WERI-Rb-1 (cell line): Measurements from ENCODE around the gene KCNIP1.
"Not testable (repeated sequence)": the region's sequence is repeated elsewhere in the genome, so short reads cannot be mapped to it uniquely, and the experiment has no call there.

Experiments used
- DNase-seq: peaks from one replicate; pipeline ENCODE4 v3.0.0-alpha.2; 2020
- H3K27ac ChIP-seq: fragments of 250-450 bp; sonication (Bioruptor Pico); 2 replicates; pipeline ENCODE4 v1.5.1; 2020; ENCODE audit warnings: mild to moderate bottlenecking, moderate library complexity
- H3K27me3 ChIP-seq: fragments of 250-450 bp; sonication (Bioruptor Pico); 2 replicates; pipeline ENCODE4 v1.5.1; 2021; ENCODE audit warnings: mild to moderate bottlenecking, low read depth, moderate library complexity; ENCODE audit not compliant: insufficient read depth, severe bottlenecking
- H3K36me3 ChIP-seq: fragments of 250-450 bp; sonication (Bioruptor Pico); 2 replicates; pipeline ENCODE4 v1.5.1; 2020; ENCODE audit warnings: mild to moderate bottlenecking, moderate library complexity
- H3K4me3 ChIP-seq: 2 replicates; pipeline ENCODE4 v1.5.1; 2011; ENCODE audit warnings: low read depth, mild to moderate bottlenecking, control low read depth, low read length
- H3K9me3 ChIP-seq: fragments of 250-450 bp; sonication (Bioruptor Pico); 2 replicates; pipeline ENCODE4 v1.5.1; 2021; ENCODE audit warnings: mild to moderate bottlenecking, moderate library complexity; ENCODE audit not compliant: severe bottlenecking
- TF ChIP-seq, protein P1 (sequence below): IDR thresholded peaks from 2 replicates; pipeline ENCODE4 v1.5.1; 2011; ENCODE audit warnings: low read depth, mild to moderate bottlenecking, control low read depth, inconsistent platforms, low read length

KCNIP1 gene

DNA sequence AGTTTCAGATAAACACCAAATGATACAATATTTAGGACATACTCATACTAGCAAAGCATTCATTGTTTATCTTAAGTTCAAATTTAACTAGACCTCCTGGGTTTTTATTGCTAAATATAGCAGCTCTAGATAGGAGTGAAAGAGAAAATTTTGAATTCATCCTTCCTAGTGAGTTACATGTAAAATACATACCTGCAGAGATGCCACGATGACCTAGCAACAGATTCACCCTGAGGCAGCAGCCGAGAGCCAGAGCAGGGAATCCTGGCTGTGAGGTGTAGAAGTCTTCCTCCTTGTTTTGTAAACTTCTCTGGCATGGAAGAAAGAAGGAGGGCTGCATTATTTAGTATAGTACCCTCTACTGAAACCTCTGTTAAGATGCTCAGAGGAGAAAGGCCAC is 253.8 kb downstream of the KCNIP1 start:
- Histone ChIP-seq H3K27me3 (peaks cover 37% of the 10 kb centered on the region), H3K9me3 (no peaks in the 10 kb centered on the region), H3K27ac (no peak overlapping the region), H3K36me3 (no peaks in the 10 kb centered on the region), H3K4me3 (no peak overlapping the region)
- DNase-seq: no peak
- TF ChIP-seq, protein P1, sequence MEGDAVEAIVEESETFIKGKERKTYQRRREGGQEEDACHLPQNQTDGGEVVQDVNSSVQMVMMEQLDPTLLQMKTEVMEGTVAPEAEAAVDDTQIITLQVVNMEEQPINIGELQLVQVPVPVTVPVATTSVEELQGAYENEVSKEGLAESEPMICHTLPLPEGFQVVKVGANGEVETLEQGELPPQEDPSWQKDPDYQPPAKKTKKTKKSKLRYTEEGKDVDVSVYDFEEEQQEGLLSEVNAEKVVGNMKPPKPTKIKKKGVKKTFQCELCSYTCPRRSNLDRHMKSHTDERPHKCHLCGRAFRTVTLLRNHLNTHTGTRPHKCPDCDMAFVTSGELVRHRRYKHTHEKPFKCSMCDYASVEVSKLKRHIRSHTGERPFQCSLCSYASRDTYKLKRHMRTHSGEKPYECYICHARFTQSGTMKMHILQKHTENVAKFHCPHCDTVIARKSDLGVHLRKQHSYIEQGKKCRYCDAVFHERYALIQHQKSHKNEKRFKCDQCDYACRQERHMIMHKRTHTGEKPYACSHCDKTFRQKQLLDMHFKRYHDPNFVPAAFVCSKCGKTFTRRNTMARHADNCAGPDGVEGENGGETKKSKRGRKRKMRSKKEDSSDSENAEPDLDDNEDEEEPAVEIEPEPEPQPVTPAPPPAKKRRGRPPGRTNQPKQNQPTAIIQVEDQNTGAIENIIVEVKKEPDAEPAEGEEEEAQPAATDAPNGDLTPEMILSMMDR: no peak

DNA sequence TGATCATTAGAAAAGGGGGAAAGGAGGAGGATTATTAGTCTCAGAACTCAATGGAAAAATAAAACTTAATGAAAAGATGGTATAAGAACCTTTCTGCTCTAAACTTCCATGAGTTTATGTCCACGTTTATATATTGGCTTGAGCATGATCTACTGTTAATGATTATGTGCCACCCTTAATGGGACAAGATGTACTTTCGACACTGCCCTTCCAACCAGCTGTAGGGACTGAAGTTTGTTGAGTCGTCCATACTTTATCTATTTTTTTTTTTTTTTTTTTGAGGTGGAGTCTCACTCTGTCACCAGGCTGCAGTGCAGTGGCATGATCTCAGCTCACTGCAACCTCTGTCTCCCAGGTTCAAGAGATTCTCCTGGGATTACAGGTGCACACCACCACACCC is 254.7 kb downstream of the KCNIP1 start:
- Histone ChIP-seq H3K9me3 (no peaks in the 10 kb centered on the region), H3K27ac (no peak overlapping the region), H3K27me3 (peaks cover 37% of the 10 kb centered on the region), H3K4me3 (no peak overlapping the region), H3K36me3 (no peaks in the 10 kb centered on the region)
- DNase-seq: no peak
- TF ChIP-seq, protein P1: no peak

DNA sequence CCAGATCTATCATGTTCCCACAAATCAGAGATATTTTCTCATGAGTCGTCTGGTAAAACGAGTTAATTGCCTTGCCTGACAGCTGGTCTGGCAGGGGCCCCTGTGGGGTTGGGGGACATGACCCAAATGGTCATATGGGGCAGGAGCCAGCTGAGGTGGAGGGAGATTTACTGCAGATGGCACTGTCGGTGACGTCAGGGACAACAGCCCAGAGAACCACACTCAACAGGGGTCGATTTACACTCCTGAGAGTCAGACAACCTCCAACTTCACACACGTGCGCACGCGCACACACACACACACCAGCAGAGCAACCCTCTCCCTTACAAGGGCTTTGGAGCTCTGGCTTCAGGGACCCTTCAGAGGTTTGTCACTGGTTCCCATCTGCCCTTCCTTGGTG is 256.3 kb downstream of the KCNIP1 start:
- Histone ChIP-seq H3K9me3 (no peaks in the 10 kb centered on the region), H3K27ac (no peak overlapping the region), H3K4me3 (no peak overlapping the region), H3K27me3 (peaks cover 36% of the 10 kb centered on the region), H3K36me3 (no peaks in the 10 kb centered on the region)
- no peak for DNase-seq
- TF ChIP-seq, protein P1: no peak

DNA sequence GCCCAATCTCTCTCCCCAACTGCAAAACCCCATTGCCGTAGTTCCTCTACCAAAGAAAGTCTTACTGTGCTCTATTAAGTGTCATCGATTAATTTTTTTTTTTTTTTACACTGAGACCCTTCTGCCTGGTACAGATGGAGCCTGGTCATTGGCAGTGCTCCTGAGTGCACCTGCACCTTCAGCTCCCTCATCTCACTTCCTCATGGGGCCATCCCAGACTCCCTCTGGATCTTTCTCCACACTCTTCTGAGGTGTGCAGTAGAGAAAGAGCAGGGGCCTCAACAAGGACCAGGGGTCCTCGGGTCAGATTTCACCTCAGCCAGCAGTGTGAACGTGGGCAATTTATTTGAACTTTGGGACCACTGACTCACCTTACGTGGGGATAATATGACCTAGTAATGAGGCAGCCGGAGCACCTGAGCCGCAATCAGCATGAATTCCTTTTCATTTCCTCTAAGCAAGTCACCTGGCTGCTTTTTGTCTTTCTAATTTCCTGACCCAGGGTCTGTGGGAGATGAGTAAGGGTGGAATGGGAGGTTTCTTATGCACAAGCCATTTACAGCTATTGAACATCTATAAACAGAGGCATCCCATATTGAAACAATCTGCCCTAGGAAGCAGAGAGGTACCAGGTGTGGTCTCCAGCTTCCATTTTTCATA is 257.4 kb downstream of the KCNIP1 start:
- Histone ChIP-seq H3K27me3 (peaks cover 26% of the 10 kb centered on the region), H3K36me3 (no peaks in the 10 kb centered on the region), H3K9me3 (no peaks in the 10 kb centered on the region), H3K27ac (no peak overlapping the region), H3K4me3 (no peak overlapping the region)
- no peak for DNase-seq
- TF ChIP-seq, protein P1: no peak

DNA sequence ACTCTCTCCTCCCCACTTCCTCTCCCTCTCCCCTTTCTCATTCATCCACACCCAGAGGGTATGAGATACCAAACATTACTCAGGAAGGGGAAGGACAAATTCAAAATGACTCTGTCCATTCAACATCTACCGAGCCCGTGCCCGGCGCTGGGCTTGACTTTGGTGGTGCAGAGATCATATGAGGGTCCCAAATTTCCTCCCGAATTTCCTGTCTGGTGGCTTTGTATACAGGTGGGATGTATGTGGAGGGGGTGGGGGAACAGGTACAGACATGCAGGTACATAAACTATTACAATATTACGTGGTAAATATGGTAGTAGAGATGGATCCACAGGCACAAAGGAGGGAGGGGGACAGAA is 257.9 kb downstream of the KCNIP1 start:
- Histone ChIP-seq H3K27me3 (peaks cover 22% of the 10 kb centered on the region), H3K36me3 (no peaks in the 10 kb centered on the region), H3K9me3 (no peaks in the 10 kb centered on the region), H3K4me3 (no peak overlapping the region), H3K27ac (no peak overlapping the region)
- TF ChIP-seq, protein P1: no peak
- no peak for DNase-seq

DNA sequence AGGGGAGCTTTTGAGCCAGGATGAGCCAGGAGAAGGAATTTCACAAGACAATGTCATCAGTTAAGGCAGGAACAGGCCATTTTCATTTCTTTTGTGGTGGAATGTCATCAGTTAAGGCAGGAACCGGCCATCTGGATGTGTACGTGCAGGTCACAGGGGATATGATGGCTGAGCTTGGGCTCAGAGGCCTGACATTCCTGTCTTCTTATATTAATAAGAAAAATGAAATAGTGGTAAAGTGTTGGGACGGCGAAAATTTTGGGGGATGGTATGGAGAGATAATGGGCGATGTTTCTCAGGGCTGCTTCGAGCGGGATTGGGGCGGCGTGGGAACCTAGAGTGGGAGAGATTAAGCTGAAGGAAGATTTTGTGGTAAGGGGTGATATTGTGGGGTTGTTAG is 258.5 kb downstream of the KCNIP1 start:
- not testable (repeated sequence) for DNase-seq, H3K36me3 ChIP-seq, H3K4me3 ChIP-seq, H3K9me3 ChIP-seq, H3K27ac ChIP-seq
- H3K27me3 ChIP-seq: peaks cover 18% of the 10 kb centered on the region

DNA sequence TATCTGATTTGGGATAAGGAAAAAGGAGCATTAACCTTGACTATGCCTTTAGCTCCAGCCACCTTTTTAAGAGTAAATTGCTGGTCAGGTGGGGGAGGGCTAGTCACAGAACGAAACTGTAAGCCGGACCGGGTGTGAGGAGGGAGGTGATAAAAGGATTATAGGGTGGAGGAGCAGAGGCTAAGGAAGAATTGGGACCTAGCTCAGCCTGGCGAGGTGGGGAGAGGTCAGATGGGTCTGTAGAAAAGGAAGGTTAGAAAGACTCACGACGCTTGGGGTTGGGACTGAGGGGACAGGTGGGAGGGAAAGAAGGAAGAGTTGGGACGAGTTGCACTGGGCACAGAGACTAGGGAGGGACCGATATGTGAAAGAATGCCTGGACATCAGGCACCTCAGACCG is 262.0 kb downstream of the KCNIP1 start:
- H3K36me3 ChIP-seq, H3K27ac ChIP-seq, H3K9me3 ChIP-seq, H3K4me3 ChIP-seq: not testable (repeated sequence)
- peaks cover 24% of the 10 kb centered on the region for H3K27me3 ChIP-seq
- DNase-seq: peak; percentile 12
